ENCODE data around the gene DMRTC2. TPM values are rescaled to one million over a fixed set of nuclear protein-coding genes. Genes with fewer than 3 reads are reported as not detected.

Gene DMRTC2
- total RNA-seq, result not detected

DNA sequence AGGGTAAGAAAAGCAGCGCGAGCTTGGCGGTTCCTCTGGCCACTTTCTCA lies at the start of gene DMRTC2:
DMRTC2 (plus strand) TSS at position 42 of the 50 bp plus-strand sequence. CDS start 2,387 bp downstream, outside the sequence.
- DNase-seq, result no peak

DNA sequence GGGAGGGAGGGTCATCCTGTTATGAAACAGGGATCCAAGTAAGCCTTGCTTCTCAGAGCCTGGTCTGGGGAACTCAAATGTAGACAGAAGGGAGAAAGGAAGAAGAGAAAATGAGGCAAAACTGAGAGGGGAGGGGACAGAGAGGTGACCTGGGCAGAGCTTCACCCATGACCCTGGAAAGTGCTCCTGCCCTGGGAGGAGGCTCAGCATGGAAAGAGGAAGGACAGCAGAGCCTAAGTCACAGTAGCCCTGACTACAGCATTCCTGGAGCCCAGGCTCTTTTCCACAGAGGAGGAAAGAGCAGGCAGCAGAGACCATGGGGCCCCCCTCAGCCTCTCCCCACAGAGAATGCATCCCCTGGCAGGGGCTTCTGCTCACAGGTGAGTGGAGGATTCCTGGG lies 48.5 kb upstream of the DMRTC2 start, which contains the start of gene CEACAM3:
CEACAM3 (plus strand) TSS at position 226 of the 400 bp plus-strand sequence; CDS start at position 317, 91 bp downstream.
- no peak for DNase-seq

DNA sequence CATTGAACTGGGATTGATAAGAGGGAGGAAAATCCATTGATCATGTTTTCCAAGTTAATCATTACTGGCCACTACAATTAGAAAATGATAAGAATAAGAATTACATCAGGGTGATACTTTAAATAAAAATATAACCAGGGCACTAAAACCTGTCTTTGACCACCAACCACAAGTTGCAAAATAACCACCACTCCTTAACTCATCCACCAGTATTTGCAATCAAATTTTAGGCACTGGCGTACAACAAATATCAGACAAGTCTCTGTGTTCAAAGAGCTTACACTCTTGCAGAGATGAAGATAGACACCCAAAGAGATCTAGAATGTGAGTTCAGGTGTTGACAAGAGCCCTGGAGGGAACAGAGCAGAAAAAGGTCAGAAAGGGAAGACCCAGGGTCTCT lies 47.9 kb upstream of the DMRTC2 start:
- no peak for DNase-seq

DNA sequence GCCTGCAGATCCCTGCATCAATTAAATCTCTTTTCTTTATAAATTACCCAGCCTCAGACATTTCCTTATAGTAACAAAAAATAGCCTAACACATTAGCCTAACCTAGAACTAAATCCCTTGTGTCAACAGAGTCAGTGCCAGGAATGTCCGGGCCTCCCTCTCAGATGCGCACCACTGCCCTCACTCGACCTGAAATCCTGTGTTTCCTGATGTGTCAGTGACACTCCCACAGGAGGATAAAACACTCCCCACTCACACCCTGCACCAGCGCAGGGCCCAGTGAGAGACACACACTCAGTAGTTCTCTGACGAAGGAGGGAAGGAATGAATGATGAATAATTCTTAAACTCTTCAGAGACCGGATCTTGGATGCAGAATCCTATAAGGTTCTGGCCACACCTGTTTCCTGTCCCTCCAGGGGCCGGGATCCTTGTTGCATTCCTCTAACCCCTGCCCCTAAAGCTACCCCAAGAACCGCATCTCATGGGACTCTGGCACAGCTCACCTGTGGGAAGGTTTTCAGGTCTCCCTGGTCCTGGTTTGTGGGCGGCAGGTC lies 45.3 kb upstream of the DMRTC2 start:
- DNase-seq, result no peak

DNA sequence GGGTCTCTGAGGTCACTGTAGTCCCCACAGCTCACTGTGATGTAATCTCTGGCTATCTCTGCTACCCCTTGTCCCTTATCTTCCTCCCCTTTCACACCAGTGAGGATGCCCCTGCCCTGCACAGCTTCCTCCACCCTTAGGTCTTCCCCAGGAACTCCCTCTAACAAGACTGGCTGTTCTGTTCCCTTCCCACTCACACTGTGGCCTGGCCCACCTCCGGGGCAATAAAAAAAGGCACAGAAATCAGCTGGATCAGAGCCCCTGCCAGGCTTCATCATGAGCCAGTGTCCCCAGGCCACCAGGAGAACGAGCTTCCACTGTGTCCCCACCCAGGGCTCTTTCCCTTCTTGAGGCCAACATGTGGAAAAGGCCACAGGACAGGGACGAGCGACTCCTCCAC lies 43.8 kb upstream of the DMRTC2 start:
- no peak for DNase-seq

DNA sequence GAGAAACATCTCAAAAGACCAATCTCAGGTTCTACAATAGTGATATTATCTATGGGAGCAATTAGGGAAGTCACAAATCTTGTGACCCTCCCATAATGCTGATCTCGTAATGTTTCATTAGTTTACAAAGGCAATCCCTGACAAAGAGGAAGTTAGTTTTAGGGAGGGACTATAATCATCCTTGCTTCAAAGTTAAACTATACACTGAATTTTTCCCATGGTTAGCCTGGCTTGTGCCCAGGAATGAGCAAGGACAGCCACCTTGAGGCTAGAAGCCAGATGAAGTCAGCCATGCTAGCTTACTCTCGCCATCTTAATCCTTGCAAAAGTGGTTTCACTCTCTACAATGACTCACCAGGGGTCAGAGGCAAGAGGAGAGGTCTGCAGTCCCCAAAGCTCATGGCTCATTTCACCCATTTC lies 43.0 kb upstream of the DMRTC2 start:
- no peak for DNase-seq

DNA sequence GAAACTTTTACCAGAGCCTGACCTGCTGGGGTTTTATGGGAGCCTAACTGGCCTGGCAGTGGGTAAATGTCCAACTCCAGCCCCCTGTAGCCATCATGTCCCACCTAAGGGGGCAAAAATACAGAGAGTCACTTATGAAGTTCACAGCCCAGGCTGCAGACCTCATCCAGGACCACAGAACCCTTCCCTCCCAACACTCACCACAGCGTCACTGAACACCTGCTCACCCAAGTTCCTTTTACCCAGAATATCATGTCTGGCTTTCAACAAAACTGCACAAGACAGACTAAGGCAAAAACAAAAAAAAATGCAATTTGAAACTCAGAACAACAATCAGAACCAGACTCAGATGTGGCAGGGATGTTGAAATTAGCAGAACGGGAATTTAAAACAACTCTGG lies 42.1 kb upstream of the DMRTC2 start:
- no peak for DNase-seq

DNA sequence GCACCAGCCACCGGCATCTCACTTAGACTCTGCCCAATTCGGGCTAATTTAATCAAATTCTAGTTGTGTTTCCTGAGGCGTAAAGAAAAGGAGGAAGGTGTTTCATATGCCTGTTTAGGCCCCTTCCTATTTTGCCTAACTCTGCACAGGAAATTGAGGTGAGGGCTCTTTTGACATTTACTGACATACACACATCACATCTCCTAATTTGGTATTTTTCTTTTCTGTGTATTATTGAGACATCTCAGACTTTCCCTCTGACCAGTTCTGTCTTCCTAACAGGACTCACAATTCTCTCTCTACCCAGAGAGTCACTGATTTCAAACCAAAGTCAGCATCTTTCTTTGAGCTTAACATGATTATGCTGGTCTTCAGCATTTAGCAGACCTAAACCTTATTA lies 40.5 kb upstream of the DMRTC2 start:
- no peak for DNase-seq

DNA sequence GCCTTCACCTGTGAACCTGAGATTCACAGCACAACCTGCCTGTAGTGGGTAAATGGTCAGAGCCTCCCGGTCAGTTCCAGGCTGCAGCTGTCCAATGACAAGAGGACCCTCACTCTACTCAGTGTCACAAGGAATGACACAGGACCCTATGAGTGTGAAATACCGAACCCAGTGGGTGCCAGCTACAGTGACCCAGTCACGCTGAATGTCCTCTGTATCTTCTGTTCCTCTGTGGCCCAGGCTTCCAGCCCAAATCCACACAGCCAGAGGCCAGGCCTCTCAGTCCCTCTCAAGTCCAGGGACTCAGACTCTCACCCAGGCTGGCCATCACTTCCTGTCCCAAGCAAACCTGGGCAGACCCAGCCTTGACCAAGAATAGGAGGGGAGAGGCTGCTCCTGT lies 37.7 kb upstream of the DMRTC2 start:
- no peak for DNase-seq

DNA sequence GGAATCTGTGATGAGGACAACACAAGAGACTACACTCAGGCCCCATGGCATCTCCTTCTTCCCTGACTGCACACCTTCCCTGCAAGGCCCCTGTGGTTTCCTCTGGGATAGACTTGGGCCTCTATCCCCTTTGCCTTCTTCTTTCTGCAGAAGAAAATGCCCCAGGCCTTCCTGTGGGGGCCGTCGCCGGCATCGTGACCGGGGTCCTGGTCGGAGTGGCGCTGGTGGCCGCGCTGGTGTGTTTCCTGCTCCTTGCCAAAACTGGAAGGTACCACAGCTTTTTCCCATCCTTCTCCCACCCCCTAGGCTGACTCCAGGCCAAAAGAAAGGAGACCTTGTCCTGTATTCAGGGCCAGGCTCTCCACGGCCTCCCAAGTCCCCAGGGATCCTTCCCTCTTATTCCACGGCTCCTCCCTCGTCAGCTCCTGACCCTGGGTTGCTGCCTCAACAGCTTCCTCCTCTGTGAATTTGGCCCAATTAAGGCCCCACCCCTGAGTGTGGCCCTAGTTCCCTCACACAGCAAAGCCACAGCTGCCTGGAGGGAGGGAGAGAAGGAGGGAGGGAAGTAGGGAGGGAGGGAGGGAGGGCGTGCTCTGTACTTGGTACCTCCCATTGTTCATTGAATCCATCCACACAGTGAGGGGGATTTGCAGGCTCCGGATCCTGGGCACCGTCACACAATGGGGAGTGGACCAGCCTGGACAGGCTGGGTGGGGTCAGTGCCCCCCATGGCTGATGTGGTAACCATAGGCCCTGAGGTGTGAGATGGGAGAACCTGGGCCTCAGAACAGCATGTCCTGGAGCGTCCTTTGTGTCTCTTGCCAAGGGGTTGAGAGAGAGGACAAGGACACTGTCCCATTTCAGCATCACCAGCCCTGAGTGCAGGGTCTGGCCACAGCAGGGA lies 35.9 kb upstream of the DMRTC2 start:
- no peak for DNase-seq

DNA sequence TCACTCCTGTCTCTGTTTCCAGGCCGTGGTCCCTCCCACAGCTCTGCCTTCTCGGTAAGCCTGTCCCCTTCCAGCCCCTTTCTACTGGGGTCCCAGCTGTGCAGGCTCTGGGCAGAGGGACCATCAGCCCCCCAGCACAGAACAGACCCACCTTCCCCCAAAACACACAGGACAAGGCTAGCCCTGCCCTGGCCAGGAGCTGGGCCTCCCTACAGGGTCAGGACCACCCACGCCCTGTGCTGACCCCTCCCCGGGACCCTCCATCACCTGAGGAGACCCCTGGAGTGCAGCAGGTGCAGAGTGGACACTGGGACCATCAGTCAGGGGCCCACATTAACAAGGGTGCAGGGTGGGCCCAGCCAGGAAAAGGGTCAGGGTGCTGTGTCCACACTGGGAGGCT lies 34.5 kb upstream of the DMRTC2 start:
- DNase-seq, result no peak

DNA sequence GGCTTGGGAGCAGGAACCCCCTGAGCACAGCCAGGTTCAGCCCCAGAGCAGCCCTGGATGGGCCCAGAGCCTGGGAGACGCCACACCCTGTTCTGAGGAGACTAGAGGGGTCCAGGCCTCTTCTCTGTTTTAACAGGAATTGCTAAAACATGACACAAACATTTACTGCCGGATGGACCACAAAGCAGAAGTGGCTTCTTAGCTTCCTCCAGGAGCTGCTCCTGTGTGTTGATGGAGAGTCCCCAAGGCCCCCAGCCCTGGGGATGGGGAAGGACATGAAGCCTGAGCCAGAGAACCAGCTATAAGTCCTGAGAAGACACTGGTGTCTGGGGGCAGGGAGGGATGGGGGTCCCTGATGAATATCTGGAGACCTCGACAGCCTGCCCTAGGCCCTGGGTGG lies 33.8 kb upstream of the DMRTC2 start:
- no peak for DNase-seq

DNA sequence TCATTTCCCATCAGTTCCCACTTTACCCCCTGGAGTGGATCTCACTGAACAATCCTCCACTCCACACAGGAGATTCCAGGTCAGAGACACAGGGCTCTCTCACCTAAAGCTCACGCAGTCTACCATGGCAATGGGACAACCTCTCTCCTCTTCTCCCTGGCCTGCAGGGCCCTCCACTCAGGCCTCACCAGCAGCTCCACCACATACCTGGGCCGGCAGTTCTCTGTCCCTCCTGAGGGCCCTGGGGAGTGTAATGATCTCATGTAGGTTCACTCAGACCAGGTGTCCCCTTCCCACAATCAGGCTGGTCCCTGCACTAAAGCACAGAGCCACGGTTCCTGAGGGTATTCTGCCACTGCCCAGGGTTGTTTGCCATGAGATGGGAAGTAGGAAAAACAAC lies 32.9 kb upstream of the DMRTC2 start:
- DNase-seq, result no peak

DNA sequence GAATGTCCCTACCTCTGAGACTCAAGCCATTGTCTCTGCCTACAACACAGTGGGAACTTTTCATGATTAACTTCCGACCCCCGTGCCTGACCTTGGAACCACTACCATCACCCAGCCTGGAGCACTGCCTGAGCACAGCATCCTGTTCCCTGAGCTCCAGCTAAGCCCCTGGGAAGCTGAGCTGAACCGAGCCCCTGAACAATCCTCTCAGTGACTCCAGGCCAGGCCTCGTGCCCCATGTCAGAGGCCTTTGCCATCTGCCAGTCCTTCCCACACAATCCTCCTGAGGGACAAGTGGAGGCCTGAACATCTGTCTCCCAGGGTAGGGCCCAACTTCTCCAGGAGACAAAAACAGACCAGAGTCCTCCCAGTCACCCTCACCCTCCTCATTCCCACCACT lies 30.9 kb upstream of the DMRTC2 start:
- no peak for DNase-seq

DNA sequence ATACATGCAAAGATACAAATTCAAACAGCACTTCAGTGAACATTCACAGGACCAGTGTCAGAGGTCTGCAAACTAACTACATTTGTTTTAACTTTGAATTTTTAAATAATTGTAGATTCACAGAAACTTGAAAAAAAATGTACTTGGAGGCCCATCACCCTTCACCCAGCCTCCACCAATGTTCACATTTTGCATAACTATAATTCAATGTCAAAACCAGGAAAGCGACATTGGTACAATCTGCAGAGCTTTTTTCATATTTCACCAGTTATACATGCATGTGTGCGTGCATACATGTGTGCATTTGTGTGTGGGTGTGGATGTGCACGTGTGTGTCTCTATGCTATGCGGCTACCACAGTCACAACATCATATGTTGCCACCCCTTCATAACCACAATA lies 29.5 kb upstream of the DMRTC2 start:
- DNase-seq, result no peak

DNA sequence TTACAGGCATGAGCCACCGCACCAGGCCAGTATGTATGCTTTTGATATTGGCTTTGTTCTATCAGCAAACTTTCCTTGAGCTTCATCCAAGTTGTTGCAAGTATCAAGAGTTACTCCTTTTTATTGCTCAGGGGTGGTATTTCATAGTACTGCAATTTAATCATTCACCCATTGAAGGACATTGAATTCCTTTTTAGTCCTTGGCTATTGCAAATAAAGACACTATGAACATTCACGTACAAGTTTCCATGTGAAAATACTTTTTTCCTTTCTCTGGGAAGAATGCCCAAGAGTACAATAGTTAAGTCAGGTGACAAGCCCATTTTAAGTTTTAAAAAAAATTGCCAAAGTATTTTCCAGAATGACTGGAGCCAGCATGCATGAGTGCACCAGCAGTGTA lies 28.1 kb upstream of the DMRTC2 start:
- no peak for DNase-seq

DNA sequence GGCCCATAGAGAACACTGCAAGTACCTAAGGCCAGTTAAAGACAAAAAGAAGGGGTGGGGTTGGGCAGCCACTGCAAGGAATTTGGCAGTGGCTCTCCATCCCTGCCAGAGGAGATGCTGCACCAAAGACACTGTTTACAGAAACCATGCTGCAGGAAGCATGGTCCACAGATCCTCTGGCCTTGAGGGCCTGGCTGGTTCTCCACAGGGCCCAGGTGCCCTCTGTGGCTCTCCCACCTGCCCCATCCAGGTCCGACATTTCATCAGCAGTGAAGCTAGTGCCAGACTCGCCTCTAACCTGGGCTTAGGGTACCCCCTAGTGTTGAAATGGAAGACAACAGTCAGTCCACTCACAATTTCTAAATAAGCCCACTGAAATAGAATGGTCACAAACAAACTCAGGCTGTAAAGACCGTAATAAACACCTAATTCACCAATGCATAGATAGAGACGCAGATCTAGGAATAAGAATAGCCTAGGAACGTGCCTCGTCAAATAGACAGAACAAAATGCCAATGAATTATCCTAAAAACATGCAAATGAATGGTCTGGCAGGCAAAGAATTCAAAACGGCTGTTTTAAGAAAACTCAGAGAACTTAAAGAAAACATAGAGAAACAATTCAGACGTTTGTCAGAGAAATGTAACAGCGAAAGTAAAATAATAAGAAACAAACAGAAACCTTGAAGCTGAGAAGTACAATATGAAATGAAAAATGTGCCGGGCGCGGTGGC lies 23.7 kb upstream of the DMRTC2 start:
- DNase-seq, result no peak

DNA sequence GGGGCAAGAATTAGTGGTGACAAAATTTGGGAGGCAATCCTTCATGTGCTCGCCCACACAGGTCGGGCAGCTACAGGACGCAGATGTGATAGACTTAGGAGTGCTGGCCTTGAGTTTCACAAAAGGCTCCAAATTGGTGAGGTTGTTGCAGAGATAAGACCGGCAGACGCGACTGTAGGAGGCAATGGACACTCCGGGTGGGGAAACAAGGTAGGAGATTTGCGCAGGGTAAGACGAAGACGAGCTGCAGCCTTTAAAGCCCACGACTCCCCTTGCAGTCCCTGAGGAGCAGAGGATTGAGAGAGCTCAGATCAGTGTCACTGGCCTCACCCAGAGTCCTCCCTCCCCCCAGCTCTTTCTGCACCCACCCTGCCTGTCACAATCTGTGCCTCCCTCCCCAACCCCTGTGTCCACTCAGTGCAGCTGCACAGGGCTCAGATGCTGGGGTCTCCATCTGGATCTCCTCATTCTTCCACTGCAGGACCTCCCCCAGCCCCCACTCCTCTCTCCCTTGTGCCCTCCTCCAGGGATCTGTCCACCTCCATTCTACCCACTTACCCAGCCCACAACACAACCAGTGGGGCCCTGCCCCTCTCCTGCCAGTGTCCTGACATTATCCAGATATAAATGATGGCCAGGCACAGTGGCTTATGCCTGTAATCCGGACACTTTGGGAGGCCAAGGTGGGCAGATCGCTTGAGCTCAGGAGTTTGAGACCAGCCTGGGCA lies 6.7 kb upstream of the DMRTC2 start:
- no peak for DNase-seq

DNA sequence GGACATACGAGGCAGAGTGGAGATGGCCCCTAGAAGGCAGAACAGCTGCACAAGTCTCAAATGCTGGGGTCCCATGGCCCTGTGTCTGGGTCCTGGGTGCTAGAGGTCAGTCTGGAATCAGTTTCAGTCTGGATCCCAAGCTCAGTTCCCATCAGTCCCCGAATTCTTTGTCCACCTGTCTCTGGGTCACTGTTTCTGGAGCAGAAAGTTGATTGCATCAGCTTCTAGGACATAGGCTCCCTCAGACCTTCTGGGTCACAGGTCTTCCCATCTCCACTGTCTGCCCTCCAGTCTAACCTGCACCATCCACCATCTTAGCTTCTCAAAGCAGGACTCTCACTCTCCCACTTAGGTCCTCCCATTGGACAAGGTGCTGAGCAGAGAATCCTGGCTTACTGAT lies 5.6 kb upstream of the DMRTC2 start:
- DNase-seq, result no peak

DNA sequence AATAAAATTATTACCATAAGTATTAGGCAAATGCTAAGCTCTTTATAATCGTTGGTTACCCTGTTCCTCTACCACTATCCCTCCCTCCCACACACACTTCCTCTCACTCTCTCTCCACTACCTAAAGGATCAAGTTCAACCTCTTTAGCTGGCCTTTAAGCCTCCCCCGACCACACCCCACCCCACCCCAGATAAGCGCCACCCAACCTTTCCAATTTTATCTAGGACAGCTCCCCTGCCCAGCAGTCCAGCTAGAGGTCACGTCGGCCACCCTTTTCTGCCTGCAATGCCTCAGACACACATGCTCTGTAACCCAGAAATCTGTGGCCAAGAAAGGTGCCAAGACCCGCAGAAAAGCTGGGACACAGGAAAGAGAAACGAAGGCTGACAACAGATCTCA lies 1.5 kb upstream of the DMRTC2 start:
- DNase-seq, result no peak

DNA sequence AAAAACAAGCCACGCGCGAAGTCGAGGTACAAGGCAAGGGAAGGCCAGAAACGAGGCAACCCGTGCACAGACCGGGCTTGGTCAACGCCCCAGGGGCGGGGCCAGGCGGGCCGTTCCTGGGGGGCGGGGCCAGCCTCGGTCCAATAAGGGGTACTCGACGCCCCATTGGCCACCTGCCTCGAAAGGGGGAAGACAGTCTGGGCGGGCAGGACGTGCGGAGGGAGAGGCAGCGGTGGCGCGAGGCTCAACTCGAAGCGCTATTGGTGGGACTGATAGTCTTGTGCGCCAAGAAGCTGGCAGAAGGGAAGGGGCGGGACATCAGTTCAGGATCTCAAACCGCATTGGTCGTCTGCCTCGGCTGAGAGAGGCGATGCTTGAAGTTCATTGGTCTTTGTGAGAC lies 241 bp upstream of the DMRTC2 start, which contains the start of gene LYPD4:
LYPD4 (minus strand) TSS at position 83 of the 400 bp plus-strand sequence. CDS start 5,398 bp downstream, outside the sequence.
- no peak for DNase-seq

DNA sequence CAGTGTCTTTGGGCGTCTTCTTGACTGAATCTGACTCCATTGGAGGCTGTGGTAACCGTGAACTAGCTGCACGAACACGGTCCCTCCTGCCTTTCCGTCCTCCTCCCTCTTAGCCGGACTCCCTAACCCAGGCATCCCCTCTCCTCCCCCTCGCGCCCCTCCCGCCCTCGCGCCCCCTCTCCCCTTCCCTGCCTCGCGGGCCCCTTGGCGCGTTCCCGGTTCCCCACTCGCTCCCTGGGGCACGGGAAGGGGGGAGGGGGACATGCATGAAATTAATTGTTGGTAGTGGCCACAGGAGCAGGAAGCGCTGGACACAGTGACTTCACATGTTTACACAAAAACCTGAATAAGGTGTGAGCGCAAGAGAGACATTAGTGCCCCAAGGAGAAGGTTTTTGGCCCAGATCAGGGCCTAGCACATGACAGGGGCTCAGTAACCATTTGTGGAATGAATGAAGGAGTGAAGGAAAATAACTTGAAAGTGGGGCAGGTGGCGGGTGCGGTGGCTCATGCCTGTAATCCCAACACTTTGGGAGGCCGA lies 279 bp downstream of the DMRTC2 start:
- DNase-seq, result no peak

Measured in skin of body (tissue), 2 donors.